Loucy (cell line): ENCODE measurements around the gene KIAA1614.

Experiments used
- H2AFZ ChIP-seq: fragments of 200-600 bp; sonication (generic); 2 replicates; pipeline ENCODE4 v1.6.0; 2016; ENCODE audit warnings: antibody characterized with exemption, mild to moderate bottlenecking, low read length, moderate library complexity
- H3F3A ChIP-seq: fragments of 200-600 bp; 2 replicates; pipeline ENCODE4 v1.6.0; 2016; ENCODE audit warnings: antibody characterized with exemption, low read depth, mild to moderate bottlenecking
- H3K27me3 ChIP-seq: fragments of 200-600 bp; sonication (generic); 2 replicates; pipeline ENCODE4 v1.6.1; 2014; ENCODE audit warnings: low read length, mild to moderate bottlenecking; ENCODE audit not compliant: insufficient read depth, poor library complexity, severe bottlenecking
- H3K36me3 ChIP-seq: fragments of 200-600 bp; sonication (generic); 2 replicates; pipeline ENCODE4 v1.6.1; 2016; ENCODE audit warnings: low read length; ENCODE audit not compliant: insufficient read depth
- H3K4me1 ChIP-seq: fragments of 200-600 bp; sonication (generic); 2 replicates; pipeline ENCODE4 v1.5.1; 2014; ENCODE audit warnings: low read length, mild to moderate bottlenecking; ENCODE audit not compliant: insufficient read depth, poor library complexity, severe bottlenecking
- H3K4me2 ChIP-seq: fragments of 200-600 bp; sonication (generic); 2 replicates; pipeline ENCODE4 v1.6.0; 2014; ENCODE audit warnings: antibody characterized with exemption, low read length, low read depth, mild to moderate bottlenecking; ENCODE audit not compliant: poor library complexity, severe bottlenecking
- H3K4me3 ChIP-seq: fragments of 200-600 bp; sonication (generic); 2 replicates; pipeline ENCODE4 v1.5.1; 2014; ENCODE audit warnings: low read length, mild to moderate bottlenecking, mixed read lengths; ENCODE audit not compliant: poor library complexity, severe bottlenecking
- H3K79me2 ChIP-seq: fragments of 200-600 bp; sonication (generic); 2 replicates; pipeline ENCODE4 v1.6.1; 2014; ENCODE audit warnings: low read length; ENCODE audit not compliant: insufficient read depth
- H3K9ac ChIP-seq: fragments of 200-600 bp; sonication (generic); 2 replicates; pipeline ENCODE4 v1.6.0; 2014; ENCODE audit warnings: mild to moderate bottlenecking, low read depth, low read length, moderate library complexity; ENCODE audit not compliant: poor library complexity, severe bottlenecking
- H3K9me2 ChIP-seq: fragments of 200-600 bp; sonication (generic); replicated peaks from 2 replicates; pipeline ENCODE4 v1.6.1; 2016; ENCODE audit warnings: low read depth, low read length, mixed read lengths
- H3K9me3 ChIP-seq: fragments of 200-600 bp; sonication (generic); 2 replicates; pipeline ENCODE4 v1.6.1; 2014; ENCODE audit warnings: mild to moderate bottlenecking, antibody characterized with exemption, low read length, low read depth; ENCODE audit not compliant: insufficient read depth
- H4K20me1 ChIP-seq: fragments of 200-600 bp; sonication (generic); 2 replicates; pipeline ENCODE4 v1.6.0; 2014; ENCODE audit warnings: antibody characterized with exemption, low read length, mild to moderate bottlenecking; ENCODE audit not compliant: insufficient read depth, poor library complexity, severe bottlenecking
- EZH2phosphoT487 ChIP-seq: fragments of 200-600 bp; IDR thresholded peaks from 2 replicates; pipeline ENCODE4 v1.6.1; 2018; ENCODE audit warnings: antibody characterized with exemption, mild to moderate bottlenecking, moderate library complexity, borderline replicate concordance
- TF ChIP-seq, protein P1 (sequence below): fragments of 200-600 bp; sonication (generic); conservative IDR thresholded peaks from 2 replicates; pipeline ENCODE4 v1.5.1; 2014; ENCODE audit warnings: mild to moderate bottlenecking, antibody characterized with exemption, low read length

The KIAA1614 gene

DNA sequence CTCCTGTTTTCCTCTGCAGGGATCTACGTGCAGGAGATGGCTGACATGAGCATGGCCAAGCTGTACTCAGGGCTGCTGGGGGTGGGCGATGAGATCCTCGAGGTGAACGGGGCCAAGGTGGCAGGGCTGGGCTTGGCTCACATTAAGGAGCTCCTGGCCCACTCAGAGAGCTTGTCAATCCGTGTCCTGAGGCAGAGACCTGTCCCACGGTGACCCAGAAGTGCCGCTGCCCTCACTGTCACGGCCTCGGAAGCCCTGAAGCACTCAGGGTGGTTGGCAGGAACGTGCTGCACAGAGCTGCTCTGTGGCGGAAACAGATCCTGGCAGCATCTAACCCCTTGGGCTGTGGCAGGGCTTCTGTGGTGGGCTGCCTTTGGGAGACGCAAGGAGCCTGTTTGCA is 37.6 kb downstream of the KIAA1614 start:
- H4K20me1 ChIP-seq: no peaks in the 10 kb centered on the region
- H3K9me3 ChIP-seq: no peaks in the 10 kb centered on the region
- no peak overlapping the region for H3K9ac ChIP-seq
- no peaks in the 10 kb centered on the region for H3K27me3 ChIP-seq
- no peak overlapping the region for H3K4me2 ChIP-seq
- H2AFZ ChIP-seq: no peak overlapping the region
- H3K79me2 ChIP-seq: no peaks in the 10 kb centered on the region
- H3K9me2 ChIP-seq: no peaks in the 10 kb centered on the region
- H3K4me3 ChIP-seq: no peak overlapping the region
- no peaks in the 10 kb centered on the region for H3F3A ChIP-seq
- TF ChIP-seq, protein P1, sequence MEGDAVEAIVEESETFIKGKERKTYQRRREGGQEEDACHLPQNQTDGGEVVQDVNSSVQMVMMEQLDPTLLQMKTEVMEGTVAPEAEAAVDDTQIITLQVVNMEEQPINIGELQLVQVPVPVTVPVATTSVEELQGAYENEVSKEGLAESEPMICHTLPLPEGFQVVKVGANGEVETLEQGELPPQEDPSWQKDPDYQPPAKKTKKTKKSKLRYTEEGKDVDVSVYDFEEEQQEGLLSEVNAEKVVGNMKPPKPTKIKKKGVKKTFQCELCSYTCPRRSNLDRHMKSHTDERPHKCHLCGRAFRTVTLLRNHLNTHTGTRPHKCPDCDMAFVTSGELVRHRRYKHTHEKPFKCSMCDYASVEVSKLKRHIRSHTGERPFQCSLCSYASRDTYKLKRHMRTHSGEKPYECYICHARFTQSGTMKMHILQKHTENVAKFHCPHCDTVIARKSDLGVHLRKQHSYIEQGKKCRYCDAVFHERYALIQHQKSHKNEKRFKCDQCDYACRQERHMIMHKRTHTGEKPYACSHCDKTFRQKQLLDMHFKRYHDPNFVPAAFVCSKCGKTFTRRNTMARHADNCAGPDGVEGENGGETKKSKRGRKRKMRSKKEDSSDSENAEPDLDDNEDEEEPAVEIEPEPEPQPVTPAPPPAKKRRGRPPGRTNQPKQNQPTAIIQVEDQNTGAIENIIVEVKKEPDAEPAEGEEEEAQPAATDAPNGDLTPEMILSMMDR: no peak
- TF ChIP-seq EZH2phosphoT487: no peak
- peaks cover 21% of the 10 kb centered on the region; the same call in 1 of the 2 replicates for H3K36me3 ChIP-seq
- peaks cover 23% of the 10 kb centered on the region for H3K4me1 ChIP-seq

DNA sequence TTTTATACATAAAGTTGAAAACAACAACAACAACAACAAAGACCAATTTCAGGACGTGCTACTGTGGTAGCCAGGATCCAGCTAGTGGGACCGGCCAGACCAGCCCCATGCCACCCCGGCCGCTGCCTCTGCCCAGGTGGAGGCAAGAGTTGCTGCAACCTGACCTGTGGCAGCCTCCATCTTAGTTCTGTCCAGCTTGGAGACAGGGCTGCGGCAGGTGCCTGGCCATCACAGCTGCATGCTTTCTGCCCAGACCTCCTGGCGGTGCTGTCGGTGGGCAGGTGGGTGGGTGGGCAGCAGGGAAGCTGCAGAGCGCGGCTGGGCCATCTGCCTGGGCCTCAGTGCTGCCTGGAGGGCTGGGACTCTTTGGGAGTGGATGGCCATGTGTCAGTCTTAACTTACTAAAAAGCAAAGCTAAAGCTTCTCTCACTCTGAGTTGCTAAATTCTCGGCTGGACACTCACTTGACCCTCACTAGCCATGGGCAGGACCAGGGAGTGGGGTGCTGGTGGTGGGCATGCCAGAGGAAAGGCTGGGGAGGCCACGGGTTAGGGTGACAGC is 38.6 kb downstream of the KIAA1614 start:
- H3K36me3 ChIP-seq: peaks cover 21% of the 10 kb centered on the region; the same call in 1 of the 2 replicates
- H3F3A ChIP-seq: no peaks in the 10 kb centered on the region
- H2AFZ ChIP-seq: no peak overlapping the region
- H3K79me2 ChIP-seq: no peaks in the 10 kb centered on the region
- H3K9ac ChIP-seq: no peak overlapping the region
- no peaks in the 10 kb centered on the region for H4K20me1 ChIP-seq
- TF ChIP-seq, protein P1: no peak
- no peak for TF ChIP-seq EZH2phosphoT487
- peaks cover 16% of the 10 kb centered on the region for H3K4me1 ChIP-seq
- no peak overlapping the region for H3K4me2 ChIP-seq
- no peak overlapping the region for H3K4me3 ChIP-seq
- no peaks in the 10 kb centered on the region for H3K9me2 ChIP-seq
- H3K9me3 ChIP-seq: no peaks in the 10 kb centered on the region
- H3K27me3 ChIP-seq: no peaks in the 10 kb centered on the region

GRCh38 chr1:180951836-180952656 is 39.3 kb downstream of the KIAA1614 start:
- no peak overlapping the region for H3K4me3 ChIP-seq
- H3K9me3 ChIP-seq: no peaks in the 10 kb centered on the region
- no peaks in the 10 kb centered on the region for H3K79me2 ChIP-seq
- peaks cover 8% of the 10 kb centered on the region for H3K4me1 ChIP-seq
- peaks cover 21% of the 10 kb centered on the region; the same call in 1 of the 2 replicates for H3K36me3 ChIP-seq
- H2AFZ ChIP-seq: no peak overlapping the region
- H3K27me3 ChIP-seq: no peaks in the 10 kb centered on the region
- no peaks in the 10 kb centered on the region for H3F3A ChIP-seq
- H3K9ac ChIP-seq: no peak overlapping the region
- no peak overlapping the region for H3K4me2 ChIP-seq
- no peak for TF ChIP-seq EZH2phosphoT487
- TF ChIP-seq, protein P1: no peak
- H3K9me2 ChIP-seq: no peaks in the 10 kb centered on the region
- no peaks in the 10 kb centered on the region for H4K20me1 ChIP-seq
